Osteoblast (primary cell): ENCODE data around the gene CMC4. TPM values are rescaled to one million over a fixed set of nuclear protein-coding genes. Genes with fewer than 3 reads are reported as not detected.

Experiments used
- DNase-seq: peaks from one replicate; pipeline ENCODE4 v3.0.0; 2011; ENCODE audit warnings: low spot score, mixed read lengths; ENCODE audit not compliant: insufficient read length; ENCODE audit errors: missing footprints
- H2AFZ ChIP-seq: 2 replicates; pipeline ENCODE4 v1.6.0; 2011; ENCODE audit warnings: mild to moderate bottlenecking, low read length
- H3K27ac ChIP-seq: 2 replicates; pipeline ENCODE4 v1.5.1; 2011; ENCODE audit warnings: mild to moderate bottlenecking, low read depth, low read length, moderate library complexity
- H3K27me3 ChIP-seq: 2 replicates; pipeline ENCODE4 v1.6.0; 2012; ENCODE audit warnings: mild to moderate bottlenecking, control low read depth, inconsistent platforms, low read length, moderate library complexity; ENCODE audit not compliant: insufficient read depth
- H3K36me3 ChIP-seq: 2 replicates; pipeline ENCODE4 v1.5.1; 2011; ENCODE audit warnings: mild to moderate bottlenecking, low read length, control low read depth, moderate library complexity; ENCODE audit not compliant: insufficient read depth
- H3K4me1 ChIP-seq: 2 replicates; pipeline ENCODE4 v1.5.1; 2011; ENCODE audit warnings: mild to moderate bottlenecking, low read length, control low read depth, moderate library complexity; ENCODE audit not compliant: insufficient read depth
- H3K4me2 ChIP-seq: 2 replicates; pipeline ENCODE4 v1.6.0; 2011; ENCODE audit warnings: mild to moderate bottlenecking, low read length; ENCODE audit not compliant: insufficient read depth
- H3K4me3 ChIP-seq: fragments of 200-600 bp; sonication (generic); 3 replicates; pipeline ENCODE4 v1.5.1; 2012; ENCODE audit warnings: mild to moderate bottlenecking, low read length, inconsistent platforms; ENCODE audit not compliant: insufficient read depth
- H3K79me2 ChIP-seq: 2 replicates; pipeline ENCODE4 v1.6.0; 2012; ENCODE audit warnings: mild to moderate bottlenecking, low read length, control low read depth, inconsistent platforms; ENCODE audit not compliant: insufficient read depth
- H3K9me3 ChIP-seq: 2 replicates; pipeline ENCODE4 v1.5.1; 2011; ENCODE audit warnings: low read depth, low read length, control low read depth
- H4K20me1 ChIP-seq: 2 replicates; pipeline ENCODE4 v1.6.0; 2012; ENCODE audit warnings: mild to moderate bottlenecking, low read length, control low read depth; ENCODE audit not compliant: insufficient read depth
- CTCF ChIP-seq: IDR thresholded peaks from 2 replicates; pipeline ENCODE4 v1.5.1; 2011; ENCODE audit warnings: mild to moderate bottlenecking, low read depth, low read length, moderate library complexity; ENCODE audit errors: extremely low read depth
- total RNA-seq: library from RNA; depleted of rRNA; stranded (reverse); fragments of >200 nt; gene quantifications from 2 replicates; pipeline ENCODE4 v1.2.3, GENCODE V29; 2012

The CMC4 gene
- total RNA-seq, 1 donor: 17.0 TPM

DNA sequence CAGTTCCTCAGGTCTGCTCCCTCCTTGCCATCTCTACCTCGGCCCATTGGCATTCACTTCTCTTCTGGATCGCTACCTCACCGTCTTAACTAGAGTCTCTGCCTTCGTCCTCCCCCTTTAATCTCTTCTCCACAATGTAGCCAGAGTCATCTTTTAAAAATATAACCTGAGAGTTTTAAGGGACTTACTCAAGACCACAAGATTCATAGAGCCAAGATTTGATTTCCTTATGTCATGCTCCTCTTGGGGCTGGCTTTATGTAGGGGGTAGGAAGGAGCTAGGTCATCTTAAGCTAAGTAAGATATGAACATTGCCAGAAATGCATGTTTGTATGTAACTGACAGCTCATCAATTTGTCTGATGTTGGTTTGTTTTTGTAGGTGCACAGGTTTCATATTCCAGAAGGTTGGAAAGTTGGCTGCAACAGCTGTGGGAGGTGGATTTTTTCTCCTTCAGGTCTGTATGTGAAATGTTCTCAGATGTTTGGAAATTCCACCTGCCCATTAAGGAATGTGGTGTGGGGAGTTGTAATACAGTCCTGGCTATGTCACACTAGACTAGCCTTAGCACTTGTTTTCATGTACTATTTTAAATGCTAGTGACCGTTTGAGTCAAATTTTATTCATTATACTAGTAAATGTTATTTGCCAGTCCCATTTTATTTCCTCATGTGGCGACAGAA lies 24.7 kb downstream of the CMC4 start:
- Histone ChIP-seq H3K4me1 (no peaks in the 10 kb centered on the region), H4K20me1 (no peaks in the 10 kb centered on the region), H3K4me3 (no peak overlapping the region), H3K79me2 (no peaks in the 10 kb centered on the region), H3K27me3 (no peaks in the 10 kb centered on the region), H3K36me3 (no peaks in the 10 kb centered on the region), H2AFZ (no peak overlapping the region), H3K9me3 (no peaks in the 10 kb centered on the region), H3K4me2 (no peak overlapping the region), H3K27ac (no peak overlapping the region)
- DNase-seq: no peak
- no peak for TF ChIP-seq CTCF

- no peak for TF ChIP-seq CTCF
- Histone ChIP-seq H3K79me2 (peaks cover 17% of the 10 kb centered on the region), H3K27ac (no peak overlapping the region), H3K4me3 (no peak overlapping the region), H3K4me1 (no peaks in the 10 kb centered on the region), H3K27me3 (no peaks in the 10 kb centered on the region), H3K36me3 (no peaks in the 10 kb centered on the region), H3K4me2 (no peak overlapping the region), H4K20me1 (no peaks in the 10 kb centered on the region), H2AFZ (no peak overlapping the region), H3K9me3 (no peaks in the 10 kb centered on the region)
- DNase-seq: no peak
Observed at GRCh38 chrX:155035688-155036087, 35.2 kb downstream of the CMC4 start.

DNA sequence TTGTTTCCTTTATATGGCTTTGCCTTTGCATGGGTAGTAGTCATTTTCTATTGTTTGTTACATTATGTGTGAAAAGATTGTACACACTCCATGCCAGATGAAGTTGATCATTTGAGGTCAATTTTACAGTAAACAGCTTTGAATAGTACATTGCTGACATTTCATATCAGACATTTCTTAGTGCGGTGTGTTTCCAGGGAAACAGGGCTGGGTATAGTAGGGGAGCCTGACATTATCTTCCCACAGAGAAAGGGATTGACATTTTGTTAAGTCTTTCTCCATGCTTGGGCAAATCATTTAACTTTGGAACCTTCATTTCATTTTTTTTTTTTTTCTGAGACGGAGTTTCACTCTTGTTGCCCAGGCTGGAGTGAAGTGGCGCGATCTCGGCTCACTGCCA lies 39.3 kb downstream of the CMC4 start:
- H3K27me3 ChIP-seq: no peaks in the 10 kb centered on the region
- TF ChIP-seq CTCF: no peak
- no peak overlapping the region for H3K4me2 ChIP-seq
- no peak overlapping the region for H3K27ac ChIP-seq
- no peak overlapping the region for H3K4me3 ChIP-seq
- no peak overlapping the region for H2AFZ ChIP-seq
- peaks cover 8% of the 10 kb centered on the region for H3K4me1 ChIP-seq
- no peaks in the 10 kb centered on the region for H3K36me3 ChIP-seq
- DNase-seq: no peak
- no peaks in the 10 kb centered on the region for H4K20me1 ChIP-seq
- H3K9me3 ChIP-seq: no peaks in the 10 kb centered on the region
- H3K79me2 ChIP-seq: peaks cover 22% of the 10 kb centered on the region

GRCh38 chrX:155028877-155029291 lies 42.1 kb downstream of the CMC4 start:
- DNase-seq: peak; percentile 69
- Histone ChIP-seq H3K27me3 (no peaks in the 10 kb centered on the region), H3K4me2 (peak overlapping the region; percentile 2), H3K27ac (peak overlapping the region; percentile 94), H3K4me1 (peaks cover 8% of the 10 kb centered on the region), H2AFZ (no peak overlapping the region), H3K9me3 (no peaks in the 10 kb centered on the region), H3K79me2 (peaks cover 19% of the 10 kb centered on the region), H3K36me3 (no peaks in the 10 kb centered on the region), H3K4me3 (no peak overlapping the region), H4K20me1 (no peaks in the 10 kb centered on the region)
- TF ChIP-seq CTCF: no peak
